Colonic mucosa (tissue), 4 donors: ENCODE measurements around the gene KCTD3. TPM values are rescaled to one million over a fixed set of nuclear protein-coding genes. Genes with fewer than 3 reads are reported as not detected.

Experiments
- DNase-seq: peaks from one replicate; pipeline ENCODE4 v3.0.0-alpha.2; 2020
- H3K27ac ChIP-seq: fragments of 200-600 bp; one replicate; pipeline ENCODE4 v1.8.0; 2021
- H3K27me3 ChIP-seq: fragments of 200-600 bp; one replicate; pipeline ENCODE4 v1.8.0; 2021
- H3K36me3 ChIP-seq: fragments of 200-600 bp; one replicate; pipeline ENCODE4 v1.8.0; 2021
- H3K4me1 ChIP-seq: fragments of 200-600 bp; one replicate; pipeline ENCODE4 v1.8.0; 2021; ENCODE audit warnings: mild to moderate bottlenecking
- H3K4me3 ChIP-seq: fragments of 200-600 bp; one replicate; pipeline ENCODE4 v1.8.0; 2021
- H3K9ac ChIP-seq, 2 donors: one replicate each; pipeline ENCODE4 v1.7.0; 2013; ENCODE audit warnings: control low read depth in 2 of 2, low read depth in 2 of 2, low read length in 2 of 2
- H3K9me3 ChIP-seq: fragments of 200-600 bp; one replicate; pipeline ENCODE4 v1.8.0; 2021
- CTCF ChIP-seq: fragments of 200-600 bp; IDR thresholded peaks from one replicate; pipeline ENCODE4 v1.8.0; 2022; ENCODE audit warnings: antibody characterized with exemption, mild to moderate bottlenecking
- intact Hi-C: fragments of 100-400 bp; cut with DNase I; formaldehyde crosslinking; loops from one replicate; pipeline ENCODE4 v1.14.1; 2022
- total RNA-seq, 2 donors: library from RNA; stranded (reverse); fragmentation: NEBNext Ultra II Directional in 1 of 2; extraction: Animal tissue kit (Norgen Biotek cat#: 25700) in 1 of 2; gene quantifications; one replicate each; pipeline ENCODE4 v1.2.1, GENCODE V29; 2021
- donor health status: healthy.
- donor health status: DM: no; HTN: no; CAD: no.
- donor health status: DM: no; HTN: no; CAD: no.

Gene KCTD3
- total RNA-seq, 2 donors from 2014 or later = 33.6 to 50.9 TPM

GRCh38 chr1:215523906-215524305, 43.2 kb upstream of the KCTD3 start:
- no peak for DNase-seq
- Histone ChIP-seq H3K36me3 (no peaks in the 10 kb centered on the region), H3K4me1 (no peaks in the 10 kb centered on the region), H3K27ac (no peak overlapping the region), H3K4me3 (no peak overlapping the region), H3K9ac (no peak overlapping the region), H3K9me3 (no peaks in the 10 kb centered on the region), H3K27me3 (no peaks in the 10 kb centered on the region)
- intact Hi-C loops = loop anchor here (10.0 kb wide), 1 partner anchor 889 kb away; no protein-coding TSS in a partner anchor
- TF ChIP-seq CTCF = no peak

- peak; percentile 70 for TF ChIP-seq CTCF
- Histone ChIP-seq H3K9ac (no peak overlapping the region), H3K27ac (no peak overlapping the region), H3K4me1 (no peaks in the 10 kb centered on the region), H3K9me3 (no peaks in the 10 kb centered on the region), H3K27me3 (no peaks in the 10 kb centered on the region), H3K4me3 (no peak overlapping the region), H3K36me3 (no peaks in the 10 kb centered on the region)
- DNase-seq = no peak
- intact Hi-C loops = loop anchor here (10.0 kb wide), 1 partner anchor 891 kb away; no protein-coding TSS in a partner anchor
These were observed 40.8 kb upstream of the KCTD3 start for GRCh38 chr1:215526147-215526845.

- Histone ChIP-seq H3K36me3 (no peaks in the 10 kb centered on the region), H3K4me1 (no peaks in the 10 kb centered on the region), H3K27ac (no peak overlapping the region), H3K9me3 (no peaks in the 10 kb centered on the region), H3K27me3 (no peaks in the 10 kb centered on the region), H3K9ac (no peak overlapping the region), H3K4me3 (no peak overlapping the region)
- DNase-seq = no peak
- TF ChIP-seq CTCF = peak; percentile 14
- intact Hi-C loops = loop anchor here (10.0 kb wide), 1 partner anchor 892 kb away; no protein-coding TSS in a partner anchor
These were observed 40.3 kb upstream of the KCTD3 start for GRCh38 chr1:215526846-215527151.

- TF ChIP-seq CTCF = no peak
- no peak overlapping the region for H3K27ac ChIP-seq
- no peaks in the 10 kb centered on the region for H3K36me3 ChIP-seq
- H3K9me3 ChIP-seq = no peaks in the 10 kb centered on the region
- H3K4me1 ChIP-seq = no peaks in the 10 kb centered on the region
- H3K27me3 ChIP-seq = no peaks in the 10 kb centered on the region
- no peak overlapping the region for H3K9ac ChIP-seq
- no peak overlapping the region for H3K4me3 ChIP-seq
- DNase-seq = no peak
- intact Hi-C loops = loop anchor here (10.0 kb wide), 1 partner anchor 894 kb away; no protein-coding TSS in a partner anchor
These were observed 38.0 kb upstream of the KCTD3 start for GRCh38 chr1:215529111-215529510.

- no peak overlapping the region for H3K9ac ChIP-seq
- no peak overlapping the region for H3K4me3 ChIP-seq
- intact Hi-C loops = loop anchor here (10.0 kb wide), 1 partner anchor 895 kb away; no protein-coding TSS in a partner anchor
- DNase-seq = no peak
- TF ChIP-seq CTCF = no peak
- no peaks in the 10 kb centered on the region for H3K4me1 ChIP-seq
- H3K27me3 ChIP-seq = no peaks in the 10 kb centered on the region
- no peak overlapping the region for H3K27ac ChIP-seq
- H3K36me3 ChIP-seq = no peaks in the 10 kb centered on the region
- no peaks in the 10 kb centered on the region for H3K9me3 ChIP-seq
These were observed 37.5 kb upstream of the KCTD3 start for GRCh38 chr1:215529571-215529970.
